Prostate gland (tissue), 2 donors: Measurements from ENCODE around the gene TBC1D24.

ENCODE experiments used
- CTCF ChIP-seq, 4 experiments: fragments of 200-600 bp in 2 of 4; fragments of 450-650 bp in 2 of 4; sonication (generic) in 2 of 4; IDR thresholded peaks; 1 replicate in 3 of 4; 2 replicates in 1 of 4; pipeline ENCODE4 v1.5.1; 2016 to 2019; ENCODE audit warnings: antibody characterized with exemption in 4 of 4, mild to moderate bottlenecking in 2 of 4, moderate library complexity in 2 of 4
- POLR2AphosphoS5 ChIP-seq: sonication (generic); formaldehyde crosslinking; IDR thresholded peaks from one replicate; pipeline ENCODE4 v1.6.1; 2017; ENCODE audit warnings: antibody characterized with exemption

- peak; percentile 86 for TF ChIP-seq POLR2AphosphoS5
- TF ChIP-seq CTCF (IDR thresholded peaks at IDR 0.05) = peak in 1 of 4 experiments; percentile 31
These were observed 23.8 kb downstream of the TBC1D24 start for GRCh38 chr16:2498531-2499253.
